B cell (primary cell): Measurements from ENCODE around the gene TRIP11.

ENCODE experiments used
- CTCF ChIP-seq: fragments of 200-600 bp; IDR thresholded peaks from one replicate; pipeline ENCODE4 v1.8.0; 2022; ENCODE audit warnings: antibody characterized with exemption, mild to moderate bottlenecking
- EZH2 ChIP-seq: IDR thresholded peaks from 2 replicates; pipeline ENCODE4 v1.6.1; 2012; ENCODE audit warnings: borderline replicate concordance, low read depth, mild to moderate bottlenecking, moderate library complexity, low read length; ENCODE audit not compliant: insufficient read depth, poor library complexity, severe bottlenecking

GRCh38 chr14:91963465-91963864, 76.4 kb downstream of the TRIP11 start:
- TF ChIP-seq CTCF (no peak), EZH2 (no peak)
